ENCODE data around the gene PRR13. TPM values are rescaled to one million over a fixed set of nuclear protein-coding genes. Genes with fewer than 3 reads are reported as not detected.

Gene PRR13
- total and polyA plus RNA-seq, 2 experiments from 2014 or later = 42.4 to 217 TPM

DNA sequence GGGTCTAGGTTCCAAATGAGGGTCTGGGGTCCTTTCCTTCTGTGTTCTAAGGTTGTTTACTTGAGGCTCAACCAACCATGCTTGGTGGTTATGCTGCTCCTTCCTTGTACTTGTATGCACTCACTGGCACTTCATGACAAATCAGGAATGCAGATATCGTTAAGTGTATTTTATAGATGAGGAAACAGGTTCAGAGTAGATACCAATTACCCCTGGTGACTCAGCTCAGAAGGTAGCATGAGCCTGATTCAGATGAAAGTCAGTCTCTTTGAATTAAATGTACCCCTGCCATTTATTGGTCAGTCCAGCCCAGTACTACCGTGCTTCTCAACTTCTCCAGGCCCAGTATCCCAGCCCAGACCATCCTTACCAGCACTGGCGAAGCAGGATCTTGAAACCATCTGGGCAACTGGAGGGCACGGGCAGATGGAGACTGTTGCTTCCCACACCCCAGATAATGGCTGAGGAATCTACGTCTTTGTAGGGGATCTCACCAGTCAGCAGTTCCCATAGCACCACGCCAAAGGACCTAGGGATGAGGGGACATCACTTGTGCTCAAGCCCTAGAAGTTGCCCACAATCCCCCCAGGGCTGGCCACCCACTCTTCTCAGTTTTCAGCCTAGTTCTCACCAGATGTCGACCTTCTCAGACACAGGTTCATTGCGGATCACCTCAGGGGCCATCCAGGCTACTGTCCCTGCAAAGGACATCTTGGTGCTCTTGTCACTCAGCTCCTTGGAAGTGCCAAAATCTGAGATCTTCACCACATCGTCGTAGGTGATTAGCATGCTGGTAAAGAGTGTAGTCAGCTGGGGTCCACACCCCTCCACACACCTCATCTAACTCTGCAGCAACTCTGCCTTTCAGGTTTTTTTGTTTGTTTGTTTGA lies 43.4 kb downstream of the PRR13 start:
- H3K36me3 ChIP-seq (ENCODE audit: low read depth) = peaks cover 29% of the 10 kb centered on the region

DNA sequence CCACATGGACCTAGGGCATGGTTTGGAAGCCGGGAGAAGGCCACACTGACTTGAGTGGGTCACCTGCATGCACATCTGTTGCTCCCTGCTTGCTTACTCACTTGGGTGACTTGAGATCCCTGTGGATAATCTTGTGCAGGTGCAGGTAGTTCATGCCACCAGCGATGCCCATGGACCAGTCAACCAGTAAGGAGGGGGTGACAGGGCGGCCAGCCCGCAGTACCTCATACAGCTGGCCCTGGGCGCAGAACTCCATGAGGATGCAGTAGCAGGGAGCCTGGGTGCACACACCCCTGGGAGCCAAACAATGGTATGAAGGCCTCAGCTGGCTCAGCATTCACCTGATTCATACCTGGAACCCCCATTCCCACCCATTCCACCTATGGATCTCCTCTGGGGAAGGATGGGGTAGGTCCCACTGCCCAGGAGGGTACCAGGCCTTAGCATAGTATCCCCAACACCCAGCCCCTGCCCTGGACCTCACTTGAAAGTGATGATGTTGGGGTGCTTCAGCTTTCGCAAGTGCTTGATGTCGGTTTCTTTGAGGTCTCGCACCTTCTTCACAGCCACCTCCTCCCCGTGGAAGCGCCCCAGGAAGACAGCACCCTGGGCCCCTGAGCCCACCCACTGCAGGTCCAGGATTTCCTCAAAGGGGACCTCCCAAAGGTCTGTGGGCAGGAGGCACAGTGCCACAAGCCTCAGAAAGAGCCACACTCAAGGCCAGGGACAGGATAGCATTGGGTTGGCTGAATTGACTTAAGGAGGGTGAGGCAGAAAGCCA lies 44.6 kb downstream of the PRR13 start:
- Histone ChIP-seq H3K27me3 (replicated peaks; ENCODE audit: insufficient read depth) (no peaks in the 10 kb centered on the region), H3K27ac (no peak overlapping the region), H3K4me3 (no peak overlapping the region), H3K9me3 (ENCODE audit: low read depth) (no peaks in the 10 kb centered on the region), H3F3A (ENCODE audit: insufficient read depth) (peaks cover 31% of the 10 kb centered on the region), H3K9me2 (ENCODE audit: insufficient read depth) (no peaks in the 10 kb centered on the region), H3K79me2 (ENCODE audit: insufficient read depth) (peaks cover 28% of the 10 kb centered on the region), H2AFZ (no peak overlapping the region), H3K9ac (no peak overlapping the region), H3K4me1 (ENCODE audit: insufficient read depth) (peaks cover 8% of the 10 kb centered on the region), H3K36me3 (ENCODE audit: low read depth) (peaks cover 20% of the 10 kb centered on the region), H4K20me1 (ENCODE audit: insufficient read depth) (peaks cover 7% of the 10 kb centered on the region; the same call in 1 of the 2 replicates), H3K4me2 (ENCODE audit: unreplicated experiment) (no peak overlapping the region)
- WGBS, 2 experiments (ENCODE audit: low coverage in 1 of 2, low lambda C conversion rate in 2 of 2, missing lambda C conversion rate in 2 of 2) = 89 to 92% methylated on average over 10 of the region's 10 CpGs
- TF ChIP-seq EZH2phosphoT487 (IDR thresholded peaks at IDR 0.05; ENCODE audit: insufficient read depth, low read depth) (no peak), EZH2 (IDR thresholded peaks at IDR 0.05; ENCODE audit: insufficient read depth, poor library complexity, severe bottlenecking) (no peak)
- DNase-seq = no peak
- in situ Hi-C loops (cut with MboI) = no loop called here

More for the DNA sequence above, 43.4 kb downstream of the PRR13 start:
- DNase-seq = no peak
- TF ChIP-seq EZH2 (IDR thresholded peaks at IDR 0.05; ENCODE audit: insufficient read depth, poor library complexity, severe bottlenecking) (no peak), EZH2phosphoT487 (IDR thresholded peaks at IDR 0.05; ENCODE audit: insufficient read depth, low read depth) (no peak)
- H3K79me2 ChIP-seq (ENCODE audit: insufficient read depth) = peaks cover 24% of the 10 kb centered on the region
- H3K4me2 ChIP-seq (ENCODE audit: unreplicated experiment) = no peak overlapping the region
- H3K4me3 ChIP-seq = no peak overlapping the region
- no peak overlapping the region for H3K9ac ChIP-seq
- H2AFZ ChIP-seq = no peak overlapping the region
- peaks cover 41% of the 10 kb centered on the region for H3F3A ChIP-seq (ENCODE audit: insufficient read depth)
- peaks cover 20% of the 10 kb centered on the region for H3K4me1 ChIP-seq (ENCODE audit: insufficient read depth)
- peaks cover 7% of the 10 kb centered on the region; the same call in 1 of the 2 replicates for H4K20me1 ChIP-seq (ENCODE audit: insufficient read depth)
- in situ Hi-C loops (cut with MboI) = no loop called here
- WGBS, 2 experiments (ENCODE audit: low coverage in 1 of 2, low lambda C conversion rate in 2 of 2, missing lambda C conversion rate in 2 of 2) = 82 to 83% methylated on average over 10 of the region's 10 CpGs
- H3K9me3 ChIP-seq (ENCODE audit: low read depth) = no peaks in the 10 kb centered on the region
- no peaks in the 10 kb centered on the region for H3K9me2 ChIP-seq (ENCODE audit: insufficient read depth)
- no peaks in the 10 kb centered on the region for H3K27me3 ChIP-seq (replicated peaks; ENCODE audit: insufficient read depth)
- peak overlapping the region; percentile 15; the same call in 1 of the 2 replicates for H3K27ac ChIP-seq

DNA sequence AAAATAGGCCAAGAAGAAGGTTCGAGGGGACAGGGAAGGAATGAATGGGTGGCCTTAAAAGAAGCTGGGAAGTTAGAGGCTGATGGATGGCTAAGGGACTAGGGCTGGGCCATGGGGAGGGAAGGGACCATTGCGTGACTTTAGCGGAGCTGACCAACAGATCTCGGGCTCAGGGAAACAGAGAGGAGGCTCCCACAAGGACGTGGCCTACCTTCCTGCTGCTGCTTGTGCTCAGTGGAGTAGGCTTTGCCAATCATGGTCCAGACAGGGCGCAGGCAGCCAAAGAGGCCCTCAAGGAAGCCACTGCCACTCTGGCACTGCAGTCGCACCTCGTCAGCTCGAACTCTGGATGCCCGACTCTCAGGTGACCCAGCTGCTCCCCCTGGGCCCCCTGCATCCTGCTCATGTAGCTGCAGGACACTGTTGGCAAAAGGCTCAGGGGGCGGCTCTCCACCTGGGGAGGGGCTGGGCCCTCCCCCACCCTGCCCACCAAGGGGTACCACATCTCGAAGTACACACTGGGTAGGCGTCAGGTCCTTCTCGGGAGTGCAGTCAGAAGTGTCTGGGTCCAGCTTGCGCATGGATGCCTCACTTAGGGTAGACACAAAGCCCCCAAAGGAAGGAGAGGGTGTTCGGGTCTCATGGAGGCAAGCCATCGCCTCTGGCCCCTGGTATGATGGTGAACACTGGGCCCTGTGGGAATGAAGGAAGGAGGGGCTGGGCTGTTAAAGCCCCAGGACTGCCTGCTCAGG lies 45.4 kb downstream of the PRR13 start:
- Histone ChIP-seq H4K20me1 (ENCODE audit: insufficient read depth) (peaks cover 4% of the 10 kb centered on the region; the same call in 1 of the 2 replicates), H3K36me3 (ENCODE audit: low read depth) (peaks cover 16% of the 10 kb centered on the region), H3K9me2 (ENCODE audit: insufficient read depth) (no peaks in the 10 kb centered on the region), H3K4me3 (no peak overlapping the region), H3F3A (ENCODE audit: insufficient read depth) (peaks cover 23% of the 10 kb centered on the region), H3K27me3 (replicated peaks; ENCODE audit: insufficient read depth) (no peaks in the 10 kb centered on the region), H2AFZ (no peak overlapping the region), H3K79me2 (ENCODE audit: insufficient read depth) (peaks cover 32% of the 10 kb centered on the region), H3K9ac (no peak overlapping the region), H3K4me2 (ENCODE audit: unreplicated experiment) (no peak overlapping the region), H3K27ac (no peak overlapping the region), H3K9me3 (ENCODE audit: low read depth) (no peaks in the 10 kb centered on the region), H3K4me1 (ENCODE audit: insufficient read depth) (peaks cover under 1% of the 10 kb centered on the region)
- in situ Hi-C loops (cut with MboI) = no loop called here
- 75 to 79% methylated on average over 17 of the region's 17 CpGs for WGBS, 2 experiments (ENCODE audit: low coverage in 1 of 2, low lambda C conversion rate in 2 of 2, missing lambda C conversion rate in 2 of 2)
- no peak for DNase-seq
- TF ChIP-seq EZH2 (IDR thresholded peaks at IDR 0.05; ENCODE audit: insufficient read depth, poor library complexity, severe bottlenecking) (no peak), EZH2phosphoT487 (IDR thresholded peaks at IDR 0.05; ENCODE audit: insufficient read depth, low read depth) (no peak)

Measured in GM23248 (cell line).